Stomach smooth muscle (tissue), 2 donors: Measurements from ENCODE around the gene LPAR4.

Experiments used
- H3K27ac ChIP-seq: one replicate; pipeline ENCODE4 v1.7.0; 2013; ENCODE audit warnings: mild to moderate bottlenecking, low read length, inconsistent platforms
- H3K27me3 ChIP-seq, 2 donors: one replicate each; pipeline ENCODE4 v1.7.0; 2013; ENCODE audit warnings: low read length in 2 of 2; ENCODE audit not compliant: insufficient read depth in 2 of 2, control insufficient read depth in 1 of 2
- H3K36me3 ChIP-seq, 2 donors: one replicate each; pipeline ENCODE4 v1.7.0; 2013; ENCODE audit warnings: low read length in 2 of 2; ENCODE audit not compliant: control insufficient read depth in 2 of 2, insufficient read depth in 2 of 2
- H3K4me1 ChIP-seq: one replicate; pipeline ENCODE4 v1.7.0; 2013; ENCODE audit warnings: low read length; ENCODE audit not compliant: control insufficient read depth, insufficient read depth
- H3K4me3 ChIP-seq, 2 donors: one replicate each; pipeline ENCODE4 v1.7.0; 2013; ENCODE audit warnings: low read length in 2 of 2
- H3K9ac ChIP-seq, 2 donors: one replicate each; pipeline ENCODE4 v1.7.0; 2013; ENCODE audit warnings: low read length in 2 of 2, mild to moderate bottlenecking in 1 of 2
- H3K9me3 ChIP-seq, 2 donors: one replicate each; pipeline ENCODE4 v1.7.0; 2013; ENCODE audit warnings: low read length in 2 of 2; ENCODE audit not compliant: control insufficient read depth in 2 of 2
- donor health status: healthy.
- donor health status: Pancreatic carcinoma.

LPAR4 gene

GRCh38 chrX:78747489-78747888 is at the start of gene LPAR4:
Gene LPAR4, plus strand, starts transcription at chrX:78747720. Its CDS starts 7,150 bp downstream, at chrX:78754870.
- H3K27ac ChIP-seq = no peak within 1 kb of the TSS
- no peaks in the 10 kb centered on the region for H3K9me3 ChIP-seq
- H3K4me1 ChIP-seq = no peaks in the 10 kb centered on the region
- H3K36me3 ChIP-seq = no peaks in the 10 kb centered on the region
- no peak within 1 kb of the TSS for H3K9ac ChIP-seq
- peak within 1 kb of the TSS in 1 of 2 donors; percentile 58 for H3K4me3 ChIP-seq
- peaks cover 0 to 2% of the 10 kb centered on the region in 2 donors for H3K27me3 ChIP-seq

- Histone ChIP-seq H3K27me3 (no peaks in the 10 kb centered on the region), H3K27ac (no peak overlapping the region), H3K4me1 (no peaks in the 10 kb centered on the region), H3K9me3 (no peaks in the 10 kb centered on the region), H3K4me3 (no peak overlapping the region), H3K36me3 (no peaks in the 10 kb centered on the region), H3K9ac (no peak overlapping the region)
These were observed 41.4 kb upstream of the LPAR4 start for GRCh38 chrX:78706071-78706470.

GRCh38 chrX:78708262-78708661 is 39.3 kb upstream of the LPAR4 start:
- Histone ChIP-seq H3K27me3 (no peaks in the 10 kb centered on the region), H3K36me3 (no peaks in the 10 kb centered on the region), H3K27ac (no peak overlapping the region), H3K4me1 (no peaks in the 10 kb centered on the region), H3K9me3 (no peaks in the 10 kb centered on the region), H3K4me3 (no peak overlapping the region), H3K9ac (no peak overlapping the region)

GRCh38 chrX:78708816-78709215 is 38.7 kb upstream of the LPAR4 start:
- H3K4me1 ChIP-seq = no peaks in the 10 kb centered on the region
- no peaks in the 10 kb centered on the region for H3K9me3 ChIP-seq
- no peaks in the 10 kb centered on the region for H3K27me3 ChIP-seq
- H3K27ac ChIP-seq = no peak overlapping the region
- H3K9ac ChIP-seq = no peak overlapping the region
- no peak overlapping the region for H3K4me3 ChIP-seq
- no peaks in the 10 kb centered on the region for H3K36me3 ChIP-seq

GRCh38 chrX:78710171-78710570 is 37.3 kb upstream of the LPAR4 start:
- no peaks in the 10 kb centered on the region for H3K4me1 ChIP-seq
- H3K9me3 ChIP-seq = no peaks in the 10 kb centered on the region
- no peak overlapping the region for H3K9ac ChIP-seq
- H3K27ac ChIP-seq = no peak overlapping the region
- H3K4me3 ChIP-seq = no peak overlapping the region
- H3K36me3 ChIP-seq = no peaks in the 10 kb centered on the region
- H3K27me3 ChIP-seq = no peaks in the 10 kb centered on the region

GRCh38 chrX:78712336-78712735 is 35.2 kb upstream of the LPAR4 start:
- H3K4me1 ChIP-seq = no peaks in the 10 kb centered on the region
- H3K9ac ChIP-seq = no peak overlapping the region
- no peaks in the 10 kb centered on the region for H3K36me3 ChIP-seq
- H3K4me3 ChIP-seq = no peak overlapping the region
- H3K27me3 ChIP-seq = peaks cover 0 to 2% of the 10 kb centered on the region in 2 donors
- H3K27ac ChIP-seq = no peak overlapping the region
- H3K9me3 ChIP-seq = no peaks in the 10 kb centered on the region

GRCh38 chrX:78725287-78725686 is 22.2 kb upstream of the LPAR4 start:
- Histone ChIP-seq H3K9ac (no peak overlapping the region), H3K27me3 (no peaks in the 10 kb centered on the region), H3K4me3 (no peak overlapping the region), H3K36me3 (no peaks in the 10 kb centered on the region), H3K4me1 (no peaks in the 10 kb centered on the region), H3K27ac (no peak overlapping the region), H3K9me3 (no peaks in the 10 kb centered on the region)

- no peaks in the 10 kb centered on the region for H3K4me1 ChIP-seq
- H3K9ac ChIP-seq = no peak overlapping the region
- no peaks in the 10 kb centered on the region for H3K36me3 ChIP-seq
- H3K27ac ChIP-seq = no peak overlapping the region
- peaks cover 0 to 2% of the 10 kb centered on the region in 2 donors for H3K27me3 ChIP-seq
- H3K4me3 ChIP-seq = no peak overlapping the region
- no peaks in the 10 kb centered on the region for H3K9me3 ChIP-seq
These were observed 1.0 kb upstream of the LPAR4 start for GRCh38 chrX:78746496-78746895.

GRCh38 chrX:78747971-78748370 is 451 bp downstream of the LPAR4 start:
- Histone ChIP-seq H3K9me3 (no peaks in the 10 kb centered on the region), H3K4me3 (peak overlapping the region in 1 of 2 donors; percentile 58), H3K27me3 (peaks cover 0 to 2% of the 10 kb centered on the region in 2 donors), H3K4me1 (no peaks in the 10 kb centered on the region), H3K27ac (no peak overlapping the region), H3K9ac (no peak overlapping the region), H3K36me3 (no peaks in the 10 kb centered on the region)

- peaks cover 0 to 2% of the 10 kb centered on the region in 2 donors for H3K27me3 ChIP-seq
- H3K9me3 ChIP-seq = no peaks in the 10 kb centered on the region
- no peak overlapping the region for H3K4me3 ChIP-seq
- H3K27ac ChIP-seq = no peak overlapping the region
- no peaks in the 10 kb centered on the region for H3K4me1 ChIP-seq
- no peaks in the 10 kb centered on the region for H3K36me3 ChIP-seq
- H3K9ac ChIP-seq = no peak overlapping the region
These were observed 1.3 kb downstream of the LPAR4 start for GRCh38 chrX:78748846-78749245.

GRCh38 chrX:78753571-78753970 is 6.1 kb downstream of the LPAR4 start:
- H3K27ac ChIP-seq = no peak overlapping the region
- no peaks in the 10 kb centered on the region for H3K4me1 ChIP-seq
- H3K27me3 ChIP-seq = no peaks in the 10 kb centered on the region
- no peak overlapping the region for H3K4me3 ChIP-seq
- no peaks in the 10 kb centered on the region for H3K36me3 ChIP-seq
- no peak overlapping the region for H3K9ac ChIP-seq
- H3K9me3 ChIP-seq = no peaks in the 10 kb centered on the region
